Brain microvascular endothelial cell (primary cell): ENCODE results near the gene WWOX.

Experiments used
- DNase-seq: peaks from one replicate; pipeline ENCODE4 v3.0.0-alpha.2; 2020
- H3K27ac ChIP-seq: fragments of 250-450 bp; sonication (Bioruptor Pico); 2 replicates; pipeline ENCODE4 v1.5.1; 2020; ENCODE audit warnings: mild to moderate bottlenecking, moderate library complexity
- H3K27me3 ChIP-seq: fragments of 250-450 bp; sonication (Bioruptor Pico); replicated peaks from 2 replicates; pipeline ENCODE4 v1.5.1; 2020; ENCODE audit warnings: mild to moderate bottlenecking
- H3K36me3 ChIP-seq: fragments of 250-450 bp; sonication (Bioruptor Pico); replicated peaks from 2 replicates; pipeline ENCODE4 v1.5.1; 2020; ENCODE audit warnings: mild to moderate bottlenecking
- H3K4me3 ChIP-seq: 2 replicates; pipeline ENCODE4 v1.5.1; 2011; ENCODE audit warnings: low read depth, mild to moderate bottlenecking, control low read depth, low read length, moderate library complexity
- CTCF ChIP-seq: IDR thresholded peaks from 2 replicates; pipeline ENCODE4 v1.5.1; 2011; ENCODE audit warnings: low read depth, mild to moderate bottlenecking, moderate library complexity, low read length, control low read depth, inconsistent platforms; ENCODE audit errors: missing control alignments
- in situ Hi-C: cut with HindIII; loops from 2 replicates; pipeline ENCODE4 v1.10.0; 2017; ENCODE audit warnings: low sequenced_read_pairs, low pct_ligation_motif_present

WWOX gene

GRCh38 chr16:78249832-78250231 is 150.4 kb downstream of the WWOX start:
- TF ChIP-seq CTCF: no peak
- in situ Hi-C loops: no loop called here

GRCh38 chr16:78251115-78251514 is 151.7 kb downstream of the WWOX start:
- H3K4me3 ChIP-seq: no peak overlapping the region
- DNase-seq: no peak
- H3K27ac ChIP-seq: no peak overlapping the region
- TF ChIP-seq CTCF: no peak
- H3K27me3 ChIP-seq: no peaks in the 10 kb centered on the region
- in situ Hi-C loops: no loop called here
- no peaks in the 10 kb centered on the region for H3K36me3 ChIP-seq

More at GRCh38 chr16:78249832-78250231, 150.4 kb downstream of the WWOX start:
- Histone ChIP-seq H3K27me3 (no peaks in the 10 kb centered on the region), H3K27ac (no peak overlapping the region), H3K4me3 (no peak overlapping the region), H3K36me3 (no peaks in the 10 kb centered on the region)
- no peak for DNase-seq

GRCh38 chr16:78252757-78253156 is 153.3 kb downstream of the WWOX start:
- no peak for DNase-seq
- in situ Hi-C loops: no loop called here

GRCh38 chr16:78254841-78255240 is 155.4 kb downstream of the WWOX start:
- no peak for TF ChIP-seq CTCF
- H3K4me3 ChIP-seq: no peak overlapping the region
- H3K36me3 ChIP-seq: no peaks in the 10 kb centered on the region
- no peak overlapping the region for H3K27ac ChIP-seq
- in situ Hi-C loops: no loop called here
- H3K27me3 ChIP-seq: no peaks in the 10 kb centered on the region
- DNase-seq: no peak

More at GRCh38 chr16:78252757-78253156, 153.3 kb downstream of the WWOX start:
- Histone ChIP-seq H3K27me3 (no peaks in the 10 kb centered on the region), H3K36me3 (no peaks in the 10 kb centered on the region), H3K27ac (no peak overlapping the region), H3K4me3 (no peak overlapping the region)
- TF ChIP-seq CTCF: no peak

- H3K27me3 ChIP-seq: no peaks in the 10 kb centered on the region
- in situ Hi-C loops: no loop called here
- TF ChIP-seq CTCF: no peak
- H3K36me3 ChIP-seq: no peaks in the 10 kb centered on the region
- no peak overlapping the region for H3K4me3 ChIP-seq
- H3K27ac ChIP-seq: no peak overlapping the region
- no peak for DNase-seq
These were observed 157.4 kb downstream of the WWOX start for GRCh38 chr16:78256686-78257375.

GRCh38 chr16:78257376-78257728 is 157.9 kb downstream of the WWOX start:
- Histone ChIP-seq H3K36me3 (no peaks in the 10 kb centered on the region), H3K4me3 (no peak overlapping the region), H3K27me3 (no peaks in the 10 kb centered on the region), H3K27ac (no peak overlapping the region)
- TF ChIP-seq CTCF: no peak
- DNase-seq: no peak
- in situ Hi-C loops: no loop called here
